Endodermal cell (in vitro differentiated cells): ENCODE measurements around the gene CD247. TPM values are rescaled to one million over a fixed set of nuclear protein-coding genes. Genes with fewer than 3 reads are reported as not detected.
A peak's percentile ranks its signal among the peaks of the same experiment; 100 is the strongest.

Source experiments
- DNase-seq: peaks from one replicate; pipeline ENCODE4 v3.0.0-alpha.2; 2017
- H3K27ac ChIP-seq: 2 replicates; pipeline ENCODE4 v1.5.1; 2013; ENCODE audit warnings: mild to moderate bottlenecking, low read depth, low read length, moderate library complexity
- H3K27me3 ChIP-seq: 2 replicates; pipeline ENCODE4 v1.6.1; 2013; ENCODE audit warnings: mild to moderate bottlenecking, low read length, moderate library complexity; ENCODE audit not compliant: insufficient read depth, control insufficient read depth, poor library complexity, severe bottlenecking
- H3K36me3 ChIP-seq: 2 replicates; pipeline ENCODE4 v1.7.0; 2013; ENCODE audit warnings: mild to moderate bottlenecking, low read length, moderate library complexity; ENCODE audit not compliant: control insufficient read depth, insufficient read depth
- H3K4me1 ChIP-seq: one replicate; pipeline ENCODE4 v1.7.0; 2013; ENCODE audit warnings: low read length; ENCODE audit not compliant: control insufficient read depth, insufficient read depth
- H3K4me3 ChIP-seq: 2 replicates; pipeline ENCODE4 v1.5.1; 2013; ENCODE audit warnings: mild to moderate bottlenecking, low read length, moderate library complexity
- H3K9ac ChIP-seq: 2 replicates; pipeline ENCODE4 v1.6.1; 2013; ENCODE audit warnings: mild to moderate bottlenecking, low read length, moderate library complexity; ENCODE audit not compliant: poor library complexity, severe bottlenecking; ENCODE audit errors: extremely low read depth
- H3K9me3 ChIP-seq: 2 replicates; pipeline ENCODE4 v1.6.1; 2013; ENCODE audit warnings: mild to moderate bottlenecking, low read length, moderate library complexity; ENCODE audit not compliant: control insufficient read depth
- H3K27ac Mint-ChIP-seq: 2 replicates; pipeline ENCODE4 v1.8.0; 2020; ENCODE audit warnings: mixed read lengths
- H3K27me3 Mint-ChIP-seq: 2 replicates; pipeline ENCODE4 v1.8.0; 2021; ENCODE audit warnings: mild to moderate bottlenecking, mixed read lengths; ENCODE audit not compliant: insufficient read depth
- H3K36me3 Mint-ChIP-seq: 2 replicates; pipeline ENCODE4 v1.8.0; 2020; ENCODE audit warnings: low read depth, mixed read lengths
- H3K4me1 Mint-ChIP-seq: 2 replicates; pipeline ENCODE4 v1.8.0; 2020; ENCODE audit warnings: mixed read lengths
- H3K4me3 Mint-ChIP-seq: 2 replicates; pipeline ENCODE4 v1.8.0; 2020; ENCODE audit warnings: mild to moderate bottlenecking, moderate library complexity, mixed read lengths
- H3K9me3 Mint-ChIP-seq: 2 replicates; pipeline ENCODE4 v1.8.0; 2020; ENCODE audit warnings: mild to moderate bottlenecking, mixed read lengths
- CTCF ChIP-seq: fragments of 200-600 bp; sonication (generic); conservative IDR thresholded peaks from 2 replicates; pipeline ENCODE4 v1.5.0; 2021; ENCODE audit warnings: antibody characterized with exemption, mild to moderate bottlenecking
- WGBS, 2 experiments: methylation state at CpG; one replicate each; pipeline versions ENCODE4 v1.1.5 to v1.1.7; 2013; ENCODE audit warnings: missing lambda C conversion rate in 2 of 2, mixed read lengths in 1 of 2; ENCODE audit not compliant: insufficient coverage in 1 of 2, insufficient read length in 1 of 2; 5-methylcytosine and 5-hydroxymethylcytosine counted together
- total RNA-seq, 2 donors: library from RNA; stranded (reverse); fragmentation: NEBNext Ultra II Directional in 1 of 2; extraction: Animal tissue kit (Norgen Biotek cat#: 25700) in 1 of 2; gene quantifications; 2 replicates in 1 of 2; 3 replicates in 1 of 2; pipeline ENCODE4 v1.2.1, GENCODE V29; 2021

Gene CD247
- total RNA-seq, 2 donors from 2014 or later: 0.46 to 0.55 TPM

- WGBS, 2 experiments: 44% methylated on average over 5 of the region's 5 CpGs; no CpG with 5 or more reads in 1 of the 2 experiments
- H3K27ac Mint-ChIP-seq: peak overlapping the region; percentile 53
- Histone ChIP-seq H3K4me3 (no peak overlapping the region), H3K27ac (peak overlapping the region; percentile 52), H3K9me3 (no peaks in the 10 kb centered on the region), H3K27me3 (no peaks in the 10 kb centered on the region), H3K4me1 (peaks cover 5% of the 10 kb centered on the region), H3K36me3 (no peaks in the 10 kb centered on the region), H3K9ac (no peak overlapping the region)
- H3K36me3 Mint-ChIP-seq: no peaks in the 10 kb centered on the region
- H3K9me3 Mint-ChIP-seq: no peaks in the 10 kb centered on the region
- no peak overlapping the region for H3K4me3 Mint-ChIP-seq
- peaks cover 23% of the 10 kb centered on the region for H3K4me1 Mint-ChIP-seq
- no peak for TF ChIP-seq CTCF
- DNase-seq: peak; percentile 63
- peaks cover 8% of the 10 kb centered on the region for H3K27me3 Mint-ChIP-seq
Measured at GRCh38 chr1:167492481-167492910, 25.8 kb downstream of the CD247 start.

DNA sequence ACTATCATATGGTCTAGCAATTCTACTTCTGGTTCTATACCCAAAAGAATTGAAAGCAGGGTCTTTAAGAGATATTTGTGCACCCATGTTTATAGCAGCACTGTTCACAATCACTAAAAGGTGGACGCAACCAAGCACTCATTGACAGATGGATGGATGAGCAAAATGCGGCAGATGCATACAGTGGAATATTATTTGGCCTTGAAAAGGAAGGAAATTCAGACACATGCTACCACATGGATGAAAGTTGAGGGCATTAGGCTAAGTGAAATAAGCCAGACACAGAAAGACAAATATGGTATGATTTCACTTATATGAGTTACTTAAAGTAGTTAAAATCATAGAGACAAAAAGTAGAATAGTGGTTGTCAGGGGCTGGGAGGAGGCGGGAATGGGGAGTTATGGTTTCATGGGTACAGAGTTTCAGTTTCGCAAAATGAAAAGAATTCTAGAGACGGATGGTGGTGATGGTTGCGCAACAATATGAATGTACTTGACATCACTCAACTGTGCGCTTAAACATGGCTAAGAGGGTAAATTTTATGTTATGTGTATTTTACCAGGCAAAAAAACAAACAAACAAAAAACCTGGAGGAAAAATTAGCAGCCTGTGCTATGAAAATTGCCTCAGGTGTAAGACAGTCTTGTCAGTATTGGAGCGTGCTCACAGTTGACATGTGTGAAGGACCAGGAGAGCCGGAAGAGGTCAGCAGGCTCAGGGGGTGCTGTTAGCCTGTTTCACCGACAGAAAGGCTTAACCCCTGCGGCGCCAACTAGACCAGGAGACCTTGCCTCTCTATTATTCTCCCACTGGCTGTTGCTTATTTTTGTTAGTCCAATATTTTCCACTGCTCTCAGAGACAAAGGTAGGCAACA, 26.5 kb downstream of the CD247 start:
- no peak overlapping the region for H3K4me3 ChIP-seq
- no peaks in the 10 kb centered on the region for H3K9me3 ChIP-seq
- H3K36me3 Mint-ChIP-seq: no peaks in the 10 kb centered on the region
- peaks cover 23% of the 10 kb centered on the region for H3K4me1 Mint-ChIP-seq
- no peak overlapping the region for H3K4me3 Mint-ChIP-seq
- H3K4me1 ChIP-seq: peaks cover 5% of the 10 kb centered on the region
- peak; percentile 27 for TF ChIP-seq CTCF
- 72 to 76% methylated on average over 8 to 12 of the region's 12 CpGs for WGBS, 2 experiments
- H3K27ac Mint-ChIP-seq: peak overlapping the region; percentile 53
- H3K27me3 Mint-ChIP-seq: peaks cover 8% of the 10 kb centered on the region
- H3K27ac ChIP-seq: peak overlapping the region; percentile 52
- no peak overlapping the region for H3K9ac ChIP-seq
- DNase-seq: peak; percentile 82
- no peaks in the 10 kb centered on the region for H3K36me3 ChIP-seq
- H3K9me3 Mint-ChIP-seq: no peaks in the 10 kb centered on the region
- no peaks in the 10 kb centered on the region for H3K27me3 ChIP-seq

GRCh38 chr1:167490765-167491164, 27.6 kb downstream of the CD247 start:
- Mint-ChIP-seq H3K9me3 (no peaks in the 10 kb centered on the region), H3K27ac (no peak overlapping the region), H3K27me3 (peaks cover 5% of the 10 kb centered on the region), H3K36me3 (no peaks in the 10 kb centered on the region), H3K4me1 (peaks cover 28% of the 10 kb centered on the region), H3K4me3 (no peak overlapping the region)
- no peaks in the 10 kb centered on the region for H3K27me3 ChIP-seq
- WGBS, 2 experiments: 75 to 92% methylated on average over 2 to 5 of the region's 5 CpGs
- H3K4me3 ChIP-seq: no peak overlapping the region
- H3K9me3 ChIP-seq: no peaks in the 10 kb centered on the region
- no peaks in the 10 kb centered on the region for H3K36me3 ChIP-seq
- H3K4me1 ChIP-seq: peaks cover 5% of the 10 kb centered on the region
- TF ChIP-seq CTCF: no peak
- H3K9ac ChIP-seq: no peak overlapping the region
- DNase-seq: no peak
- no peak overlapping the region for H3K27ac ChIP-seq
